ENCODE results near the gene RMP24. TPM values are rescaled to one million over a fixed set of nuclear protein-coding genes. Genes with fewer than 3 reads are reported as not detected.
"Not testable (repeated sequence)": the region's sequence is repeated elsewhere in the genome, so short reads cannot be mapped to it uniquely, and the experiment has no call there.

Gene RMP24

DNA sequence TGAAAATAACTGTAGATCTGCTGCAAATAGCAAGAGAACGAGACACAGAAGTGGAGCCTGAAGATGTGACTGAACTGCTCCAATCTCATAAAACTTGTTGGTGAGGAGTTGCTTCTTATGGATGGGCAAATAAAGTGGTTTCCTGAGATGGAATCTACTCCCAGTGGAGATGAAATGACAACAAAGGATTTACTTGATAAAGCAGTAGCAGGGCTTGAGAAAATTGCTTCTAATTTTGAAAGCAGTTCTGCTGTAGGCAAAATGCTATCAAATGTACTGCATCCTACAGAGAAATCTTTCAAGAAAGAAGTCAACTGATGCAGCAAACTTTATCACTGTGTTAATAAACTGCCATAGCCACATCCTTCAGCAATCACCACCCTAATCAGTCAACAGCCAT is 50.9 kb downstream of the RMP24 start:
- Histone ChIP-seq H3K27ac (no peak overlapping the region), H3K36me3 (peaks cover 0 to 24% (median 4%) of the 10 kb centered on the region in 4 donors), H3K9me3 (no peaks in the 10 kb centered on the region), H3K4me1 (no peaks in the 10 kb centered on the region), H3K4me3 (no peak overlapping the region), H3K27me3 (no peaks in the 10 kb centered on the region)
- no peak for DNase-seq
- intact Hi-C loops (cut with DNase I; ENCODE audit: low total_unique reads), result no loop called here
- TF ChIP-seq POLR2AphosphoS5 (IDR thresholded peaks at IDR 0.05) (no peak), POLR2A (IDR thresholded peaks at IDR 0.05) (no peak), EP300 (IDR thresholded peaks at IDR 0.05; ENCODE audit: low read depth) (no peak)
- TF ChIP-seq, protein P1, sequence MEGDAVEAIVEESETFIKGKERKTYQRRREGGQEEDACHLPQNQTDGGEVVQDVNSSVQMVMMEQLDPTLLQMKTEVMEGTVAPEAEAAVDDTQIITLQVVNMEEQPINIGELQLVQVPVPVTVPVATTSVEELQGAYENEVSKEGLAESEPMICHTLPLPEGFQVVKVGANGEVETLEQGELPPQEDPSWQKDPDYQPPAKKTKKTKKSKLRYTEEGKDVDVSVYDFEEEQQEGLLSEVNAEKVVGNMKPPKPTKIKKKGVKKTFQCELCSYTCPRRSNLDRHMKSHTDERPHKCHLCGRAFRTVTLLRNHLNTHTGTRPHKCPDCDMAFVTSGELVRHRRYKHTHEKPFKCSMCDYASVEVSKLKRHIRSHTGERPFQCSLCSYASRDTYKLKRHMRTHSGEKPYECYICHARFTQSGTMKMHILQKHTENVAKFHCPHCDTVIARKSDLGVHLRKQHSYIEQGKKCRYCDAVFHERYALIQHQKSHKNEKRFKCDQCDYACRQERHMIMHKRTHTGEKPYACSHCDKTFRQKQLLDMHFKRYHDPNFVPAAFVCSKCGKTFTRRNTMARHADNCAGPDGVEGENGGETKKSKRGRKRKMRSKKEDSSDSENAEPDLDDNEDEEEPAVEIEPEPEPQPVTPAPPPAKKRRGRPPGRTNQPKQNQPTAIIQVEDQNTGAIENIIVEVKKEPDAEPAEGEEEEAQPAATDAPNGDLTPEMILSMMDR (IDR thresholded peaks at IDR 0.05), result no peak
- WGBS, 2 donors (ENCODE audit: low coverage in 1 of 2), result 89 to 91% methylated on average over 1 of the region's 1 CpG
- in situ Hi-C loops (cut with MboI; ENCODE audit: low pct_ligation_motif_present in 1 of 4, low pct_unique_long_range_greater_than_20kb in 1 of 4, low sequenced_read_pairs in 3 of 4), result loop anchor here in 1 of 4 donors (25.0 kb wide), 1 partner anchor 264 kb away; the partner anchor contains the start of gene FHOD3

DNA sequence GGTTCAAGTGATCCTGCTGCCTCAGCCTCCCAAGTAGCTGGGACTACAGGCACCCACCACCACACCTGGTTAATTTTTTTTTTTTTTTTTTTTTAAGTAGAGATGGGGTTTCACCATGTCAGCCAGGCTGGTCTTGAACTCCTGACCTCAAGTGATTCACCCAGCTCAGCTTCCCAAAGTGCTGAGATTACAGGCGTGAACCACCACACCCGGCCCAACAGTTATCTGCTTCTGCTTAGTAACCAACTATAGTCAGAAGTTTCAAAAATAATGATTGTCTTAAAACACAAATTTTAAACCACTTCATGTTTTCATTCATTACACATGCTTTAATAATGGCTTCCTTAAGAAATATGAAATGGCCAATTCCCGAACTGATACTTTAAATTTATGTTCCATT is 51.8 kb downstream of the RMP24 start:
- DNase-seq; H3K27me3 ChIP-seq; H3K4me1 ChIP-seq; H3K9me3 ChIP-seq; H3K4me3 ChIP-seq; H3K27ac ChIP-seq; intact Hi-C loops (cut with DNase I; ENCODE audit: low total_unique reads): not testable (repeated sequence)
- peaks cover 0 to 29% (median 4%) of the 10 kb centered on the region in 4 donors for H3K36me3 ChIP-seq
- in situ Hi-C loops (cut with MboI; ENCODE audit: low pct_ligation_motif_present in 1 of 4, low pct_unique_long_range_greater_than_20kb in 1 of 4, low sequenced_read_pairs in 3 of 4), result loop anchor here in 1 of 4 donors (25.0 kb wide), 1 partner anchor 263 kb away; the partner anchor contains the start of gene FHOD3
- WGBS, 2 donors (ENCODE audit: low coverage in 1 of 2), result 98 to 100% methylated on average over 2 to 3 of the region's 3 CpGs

DNA sequence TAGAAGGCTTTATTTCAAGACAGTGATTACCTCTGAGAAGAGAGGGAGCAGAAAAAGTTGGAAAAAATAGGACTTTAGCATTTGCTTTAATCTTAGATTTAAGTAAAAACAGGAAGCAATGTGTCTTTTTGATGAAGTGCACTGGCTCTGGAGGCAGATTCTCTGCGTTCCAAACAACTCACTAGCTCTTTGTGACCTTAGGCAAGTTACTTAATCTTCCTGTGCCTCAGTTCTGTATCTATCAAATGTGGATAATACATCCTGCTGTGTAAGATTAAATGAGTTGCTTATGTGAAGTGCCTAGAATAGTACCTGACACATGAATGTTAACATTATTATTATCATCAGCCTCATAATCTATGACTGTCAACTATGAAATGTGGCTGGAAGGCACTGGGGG is 52.5 kb downstream of the RMP24 start:
- Histone ChIP-seq H3K36me3 (peaks cover 0 to 32% (median 4%) of the 10 kb centered on the region in 4 donors), H3K27me3 (no peaks in the 10 kb centered on the region), H3K4me3 (no peak overlapping the region), H3K9me3 (no peaks in the 10 kb centered on the region), H3K4me1 (no peaks in the 10 kb centered on the region), H3K27ac (no peak overlapping the region)
- intact Hi-C loops (cut with DNase I; ENCODE audit: low total_unique reads), result no loop called here
- in situ Hi-C loops (cut with MboI; ENCODE audit: low pct_ligation_motif_present in 1 of 4, low pct_unique_long_range_greater_than_20kb in 1 of 4, low sequenced_read_pairs in 3 of 4), result no loop called here
- WGBS, 2 donors (ENCODE audit: low coverage in 1 of 2), result 65 to 71% methylated on average over 1 of the region's 1 CpG
- DNase-seq, result no peak
- no peak for TF ChIP-seq POLR2AphosphoS5 (IDR thresholded peaks at IDR 0.05)
- TF ChIP-seq EP300 (IDR thresholded peaks at IDR 0.05; ENCODE audit: low read depth), result no peak
- TF ChIP-seq POLR2A (IDR thresholded peaks at IDR 0.05), result no peak
- TF ChIP-seq, protein P1 (IDR thresholded peaks at IDR 0.05), result no peak

DNA sequence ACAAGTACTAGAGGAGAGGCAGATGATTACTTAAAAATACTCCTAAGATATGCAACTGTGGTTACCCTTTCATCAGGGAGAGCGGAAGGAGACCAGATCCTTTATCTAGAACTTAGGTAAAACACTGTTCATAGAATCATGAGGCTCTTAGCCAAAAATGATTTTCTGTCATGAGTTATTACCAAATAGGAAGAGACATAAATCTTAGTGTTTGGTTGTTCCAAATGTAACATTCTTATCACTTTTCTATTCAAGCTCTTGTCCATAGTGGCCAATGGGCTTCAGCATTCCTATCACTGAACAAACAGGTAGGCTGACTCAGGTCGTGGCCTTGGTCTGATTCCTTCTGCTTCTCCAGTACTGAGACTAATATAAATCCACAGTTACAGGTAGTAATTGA is 56.4 kb downstream of the RMP24 start:
- in situ Hi-C loops (cut with MboI; ENCODE audit: low pct_ligation_motif_present in 1 of 4, low pct_unique_long_range_greater_than_20kb in 1 of 4, low sequenced_read_pairs in 3 of 4), result no loop called here
- Histone ChIP-seq H3K36me3 (peaks cover 0 to 32% (median 4%) of the 10 kb centered on the region in 4 donors), H3K4me3 (no peak overlapping the region), H3K27ac (no peak overlapping the region), H3K27me3 (no peaks in the 10 kb centered on the region), H3K9me3 (no peaks in the 10 kb centered on the region), H3K4me1 (no peaks in the 10 kb centered on the region)
- intact Hi-C loops (cut with DNase I; ENCODE audit: low total_unique reads), result no loop called here
- TF ChIP-seq, protein P1 (IDR thresholded peaks at IDR 0.05), result no peak
- no peak for TF ChIP-seq EP300 (IDR thresholded peaks at IDR 0.05; ENCODE audit: low read depth)
- DNase-seq, result no peak
- WGBS, 2 donors (ENCODE audit: low coverage in 1 of 2), result 79 to 88% methylated on average over 2 of the region's 2 CpGs

Small RNA genes lying within 50 kb of the gene (small RNA-seq; reads per million reads assigned to genes)
- gene MIR3929, result 0 reads per million in 4 donors

Other genes starting within 250 kb of the RMP24 start
- 10 to 100 TPM; 34.4 to 59.9 (median 44.3) TPM for gene RPRD1A, start 94.9 kb downstream of the RMP24 start, total RNA-seq
- 10 to 100 TPM in 3 of 4 donors, 1 to 10 TPM in 1; 4.5 to 24.3 (median 19.6) TPM for gene SLC39A6, start 156.7 kb downstream of the RMP24 start, total RNA-seq
- 10 to 100 TPM; 23.2 to 59.5 (median 49.6) TPM for gene ELP2, start 157.2 kb downstream of the RMP24 start, total RNA-seq
- gene MOCOS, start 214.8 kb downstream of the RMP24 start, total RNA-seq, result 1 to 10 TPM; 2.6 to 5.7 (median 4.4) TPM